Left ventricle myocardium inferior (tissue), 1 donor: ENCODE measurements around the gene STK36. TPM values are rescaled to one million over a fixed set of nuclear protein-coding genes. Genes with fewer than 3 reads are reported as not detected.

Experiments
- DNase-seq: peaks from one replicate; pipeline ENCODE4 v3.0.0-alpha.2; 2020
- H3K27ac ChIP-seq: fragments of 200-600 bp; replicated peaks from 2 replicates; pipeline ENCODE4 v1.8.0; 2021
- H3K27me3 ChIP-seq: fragments of 200-600 bp; 2 replicates; pipeline ENCODE4 v1.8.0; 2021; ENCODE audit warnings: low read depth
- H3K36me3 ChIP-seq: fragments of 200-600 bp; 2 replicates; pipeline ENCODE4 v1.8.0; 2021
- H3K4me1 ChIP-seq: fragments of 200-600 bp; 2 replicates; pipeline ENCODE4 v1.8.0; 2021
- H3K4me3 ChIP-seq: fragments of 200-600 bp; 2 replicates; pipeline ENCODE4 v1.8.0; 2021; ENCODE audit warnings: mild to moderate bottlenecking, moderate library complexity
- H3K9me3 ChIP-seq: fragments of 200-600 bp; replicated peaks from 2 replicates; pipeline ENCODE4 v1.8.0; 2021
- intact Hi-C: fragments of 100-400 bp; cut with micrococcal nuclease; formaldehyde crosslinking; loops from one replicate; pipeline ENCODE4 v1.11.0; 2022
- total RNA-seq: library from RNA; stranded (reverse); fragmentation: NEBNext Ultra II Directional; extraction: Animal tissue kit (Norgen Biotek cat#: 25700); gene quantifications from one replicate; pipeline ENCODE4 v1.2.1, GENCODE V29; 2021
- TF ChIP-seq, protein P1 (sequence below): fragments of 200-600 bp; IDR thresholded peaks from 2 replicates; pipeline ENCODE4 v1.8.0; 2021; ENCODE audit warnings: antibody characterized with exemption, mild to moderate bottlenecking, borderline replicate concordance
- donor health status: DM: no; HTN: yes; CAD: no; lungs with severe emphysema.

Gene STK36
- total RNA-seq, 1 donor from 2014 or later, result 7.4 TPM

DNA sequence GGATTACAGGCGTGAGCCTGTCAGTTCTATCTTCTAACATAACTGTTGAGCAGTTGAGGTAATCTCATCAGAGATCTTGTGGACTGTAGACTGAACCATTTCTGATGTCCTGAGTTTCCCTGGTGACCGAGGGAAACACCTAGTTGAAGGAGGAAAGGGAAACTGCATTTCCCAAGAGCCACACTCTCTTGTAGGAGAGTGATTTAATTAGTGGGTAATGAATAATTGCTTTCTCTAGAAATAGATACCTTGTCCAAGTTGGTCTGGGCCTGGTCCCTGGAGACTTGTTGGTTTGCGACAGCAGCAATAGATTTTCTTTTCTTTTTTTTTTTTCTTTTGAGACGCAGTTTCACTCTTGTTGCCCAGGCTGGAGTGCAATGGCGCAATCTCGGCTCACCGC, 46.2 kb downstream of the STK36 start:
- no peaks in the 10 kb centered on the region for H3K27me3 ChIP-seq
- TF ChIP-seq, protein P1, sequence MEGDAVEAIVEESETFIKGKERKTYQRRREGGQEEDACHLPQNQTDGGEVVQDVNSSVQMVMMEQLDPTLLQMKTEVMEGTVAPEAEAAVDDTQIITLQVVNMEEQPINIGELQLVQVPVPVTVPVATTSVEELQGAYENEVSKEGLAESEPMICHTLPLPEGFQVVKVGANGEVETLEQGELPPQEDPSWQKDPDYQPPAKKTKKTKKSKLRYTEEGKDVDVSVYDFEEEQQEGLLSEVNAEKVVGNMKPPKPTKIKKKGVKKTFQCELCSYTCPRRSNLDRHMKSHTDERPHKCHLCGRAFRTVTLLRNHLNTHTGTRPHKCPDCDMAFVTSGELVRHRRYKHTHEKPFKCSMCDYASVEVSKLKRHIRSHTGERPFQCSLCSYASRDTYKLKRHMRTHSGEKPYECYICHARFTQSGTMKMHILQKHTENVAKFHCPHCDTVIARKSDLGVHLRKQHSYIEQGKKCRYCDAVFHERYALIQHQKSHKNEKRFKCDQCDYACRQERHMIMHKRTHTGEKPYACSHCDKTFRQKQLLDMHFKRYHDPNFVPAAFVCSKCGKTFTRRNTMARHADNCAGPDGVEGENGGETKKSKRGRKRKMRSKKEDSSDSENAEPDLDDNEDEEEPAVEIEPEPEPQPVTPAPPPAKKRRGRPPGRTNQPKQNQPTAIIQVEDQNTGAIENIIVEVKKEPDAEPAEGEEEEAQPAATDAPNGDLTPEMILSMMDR, result no peak
- intact Hi-C loops, result no loop called here

DNA sequence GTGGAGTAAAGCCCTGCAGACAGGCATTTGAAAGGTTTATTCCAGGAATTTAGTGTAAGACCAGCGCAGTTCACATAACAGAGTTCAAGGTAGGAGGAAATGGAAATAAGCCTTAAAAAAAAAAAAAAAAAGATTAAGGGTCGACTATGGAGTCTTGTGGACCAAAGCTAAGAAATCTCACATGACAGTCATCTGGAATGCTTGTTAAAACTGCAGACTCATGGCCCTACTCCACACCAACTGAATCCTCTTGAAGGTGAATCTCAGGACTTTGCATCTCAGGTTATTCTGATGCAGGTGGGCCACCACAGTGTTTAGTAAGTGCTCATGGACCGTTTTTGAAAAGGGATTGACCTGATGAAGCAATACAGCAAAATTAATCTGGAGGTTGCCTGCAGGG, 47.6 kb downstream of the STK36 start:
- no peak for DNase-seq
- H3K9me3 ChIP-seq, result no peaks in the 10 kb centered on the region
- peaks cover 11% of the 10 kb centered on the region for H3K36me3 ChIP-seq
- TF ChIP-seq, protein P1, result no peak
- H3K4me1 ChIP-seq, result no peaks in the 10 kb centered on the region
- no peak overlapping the region for H3K4me3 ChIP-seq
- no peaks in the 10 kb centered on the region for H3K27me3 ChIP-seq
- intact Hi-C loops, result no loop called here
- no peak overlapping the region for H3K27ac ChIP-seq

More for the DNA sequence above, 46.2 kb downstream of the STK36 start:
- Histone ChIP-seq H3K27ac (no peak overlapping the region), H3K4me1 (peaks cover 3% of the 10 kb centered on the region), H3K36me3 (peaks cover 11% of the 10 kb centered on the region), H3K4me3 (no peak overlapping the region), H3K9me3 (no peaks in the 10 kb centered on the region)
- no peak for DNase-seq

DNA sequence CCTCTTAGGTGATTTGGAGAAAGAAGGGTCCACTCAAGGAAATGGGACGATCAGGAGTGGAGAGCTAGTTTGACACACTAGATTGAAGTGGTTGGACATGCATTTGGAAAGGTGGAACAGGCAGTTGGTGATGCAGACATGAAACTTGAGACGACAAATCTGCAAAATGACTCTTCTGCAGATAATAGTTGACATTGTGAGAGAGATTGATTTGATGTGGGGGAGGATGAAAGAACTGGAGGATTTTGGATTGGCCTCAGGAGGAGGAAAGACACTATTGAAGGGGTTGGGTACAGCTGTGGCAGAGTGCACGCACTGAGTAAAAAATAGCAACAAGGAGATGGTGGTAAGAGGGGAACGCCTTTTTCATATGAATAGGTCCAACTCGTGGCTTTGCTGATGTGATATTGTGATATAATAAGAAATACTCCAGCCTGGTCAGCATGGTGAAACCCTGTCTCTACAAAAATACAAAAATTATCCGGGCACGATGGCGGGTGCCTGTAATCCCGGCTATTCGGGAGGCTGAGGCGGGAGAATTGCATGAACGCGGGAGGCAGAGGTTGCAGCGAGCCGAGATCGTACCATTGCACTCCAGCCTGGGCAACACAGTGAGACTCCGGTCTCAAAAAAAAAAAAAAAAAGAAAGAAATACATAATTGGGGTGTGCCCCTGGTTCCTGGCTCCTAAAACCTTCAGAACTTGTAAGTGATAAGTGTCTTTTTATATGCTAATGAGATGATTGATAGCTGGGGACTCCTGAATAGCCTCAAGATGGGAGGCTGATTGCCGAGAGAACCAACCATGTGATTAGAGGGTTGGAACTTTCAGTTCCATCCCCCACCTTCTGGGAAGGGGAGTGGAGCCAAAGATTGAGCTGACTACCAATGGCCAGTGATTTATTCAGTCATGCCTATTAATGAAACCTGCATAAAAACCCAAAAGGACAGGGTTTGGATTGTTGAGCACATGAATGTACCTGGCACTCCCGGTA, 48.5 kb downstream of the STK36 start:
- Histone ChIP-seq H3K27ac (no peak overlapping the region), H3K36me3 (peaks cover 16% of the 10 kb centered on the region), H3K27me3 (no peaks in the 10 kb centered on the region), H3K4me3 (no peak overlapping the region), H3K4me1 (no peaks in the 10 kb centered on the region), H3K9me3 (peaks cover 7% of the 10 kb centered on the region)
- no peak for DNase-seq
- TF ChIP-seq, protein P1, result no peak
- intact Hi-C loops, result no loop called here

DNA sequence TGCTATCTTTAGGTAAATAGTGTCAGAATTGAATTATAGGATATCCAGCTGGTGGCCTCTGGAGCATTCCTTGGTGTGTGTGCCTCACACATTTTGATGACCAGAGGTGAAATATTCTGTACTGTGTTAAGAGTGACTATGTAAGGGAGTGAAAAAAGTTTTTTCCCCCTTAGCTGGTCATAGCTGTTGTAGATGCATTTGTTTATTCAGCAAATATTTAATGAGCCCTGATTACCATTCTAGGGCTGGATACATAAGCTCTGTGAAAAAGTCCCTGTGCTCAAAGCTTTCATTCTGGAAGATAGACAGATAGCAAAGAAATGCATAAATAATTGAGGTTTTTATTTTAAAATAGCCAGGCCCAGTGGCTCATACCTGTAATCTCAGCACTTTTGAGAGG, 49.6 kb downstream of the STK36 start:
- Histone ChIP-seq H3K4me1 (no peaks in the 10 kb centered on the region), H3K4me3 (no peak overlapping the region), H3K9me3 (peaks cover 19% of the 10 kb centered on the region), H3K27ac (no peak overlapping the region), H3K27me3 (no peaks in the 10 kb centered on the region), H3K36me3 (peaks cover 16% of the 10 kb centered on the region)
- no peak for DNase-seq
- intact Hi-C loops, result no loop called here
- TF ChIP-seq, protein P1, result no peak

- TF ChIP-seq, protein P1, result no peak
- Histone ChIP-seq H3K4me1 (no peaks in the 10 kb centered on the region), H3K27me3 (no peaks in the 10 kb centered on the region), H3K27ac (peak overlapping the region; percentile 31), H3K9me3 (peaks cover 23% of the 10 kb centered on the region), H3K36me3 (peaks cover 16% of the 10 kb centered on the region), H3K4me3 (no peak overlapping the region)
- intact Hi-C loops, result no loop called here
- DNase-seq, result no peak
These were observed 50.0 kb downstream of the STK36 start for GRCh38 chr2:218721934-218722333.
